GM12865 (cell line): ENCODE results near the gene NRIP3.

Experiments used
- DNase-seq: peaks from one replicate; pipeline ENCODE4 v3.0.0; 2010; ENCODE audit warnings: low read depth
- H3K4me3 ChIP-seq: 2 replicates; pipeline ENCODE4 v1.5.1; 2011; ENCODE audit warnings: mild to moderate bottlenecking, low read depth, low read length, control low read depth
- TF ChIP-seq, protein P1 (sequence below): IDR thresholded peaks from 2 replicates; pipeline ENCODE4 v1.5.1; 2011; ENCODE audit warnings: low read length, control low read depth, low read depth, inconsistent platforms; ENCODE audit not compliant: insufficient read depth; ENCODE audit errors: missing control alignments

NRIP3 gene

DNA sequence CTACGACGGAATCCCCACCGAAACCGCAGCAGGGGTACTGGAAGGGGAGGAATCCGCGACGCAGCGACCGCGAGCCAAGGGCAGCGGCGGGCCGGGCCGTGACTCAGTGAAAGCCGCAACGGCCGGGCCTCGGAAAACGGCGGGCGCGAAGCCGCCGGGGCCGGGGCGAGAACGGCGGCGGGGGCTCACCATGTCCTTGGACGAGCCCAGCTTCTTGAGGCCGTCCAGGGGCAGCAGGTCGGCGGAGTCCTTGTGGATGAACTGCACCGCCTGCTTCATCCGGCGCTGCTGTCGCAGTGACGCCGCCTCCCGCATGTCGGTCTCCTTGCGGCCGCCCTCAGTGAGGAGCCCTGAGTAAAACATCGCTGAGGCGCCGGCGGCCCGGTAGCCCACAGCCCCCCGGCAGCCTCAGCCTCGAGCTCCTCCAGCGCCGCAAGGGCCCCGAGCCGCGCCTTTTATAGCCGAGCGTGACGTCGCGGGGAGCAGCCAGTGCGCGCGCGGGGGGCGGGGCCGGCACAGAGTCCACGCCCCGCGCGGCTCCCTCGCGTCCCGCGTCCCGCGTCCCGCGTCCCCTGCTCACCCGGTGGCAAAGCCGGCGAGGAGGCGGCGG, at the start of gene NRIP3:
TSS of gene NRIP3 (minus strand) at position 429 of the 610 bp plus-strand sequence. CDS start at position 363, 66 bp downstream.
- TF ChIP-seq, protein P1, sequence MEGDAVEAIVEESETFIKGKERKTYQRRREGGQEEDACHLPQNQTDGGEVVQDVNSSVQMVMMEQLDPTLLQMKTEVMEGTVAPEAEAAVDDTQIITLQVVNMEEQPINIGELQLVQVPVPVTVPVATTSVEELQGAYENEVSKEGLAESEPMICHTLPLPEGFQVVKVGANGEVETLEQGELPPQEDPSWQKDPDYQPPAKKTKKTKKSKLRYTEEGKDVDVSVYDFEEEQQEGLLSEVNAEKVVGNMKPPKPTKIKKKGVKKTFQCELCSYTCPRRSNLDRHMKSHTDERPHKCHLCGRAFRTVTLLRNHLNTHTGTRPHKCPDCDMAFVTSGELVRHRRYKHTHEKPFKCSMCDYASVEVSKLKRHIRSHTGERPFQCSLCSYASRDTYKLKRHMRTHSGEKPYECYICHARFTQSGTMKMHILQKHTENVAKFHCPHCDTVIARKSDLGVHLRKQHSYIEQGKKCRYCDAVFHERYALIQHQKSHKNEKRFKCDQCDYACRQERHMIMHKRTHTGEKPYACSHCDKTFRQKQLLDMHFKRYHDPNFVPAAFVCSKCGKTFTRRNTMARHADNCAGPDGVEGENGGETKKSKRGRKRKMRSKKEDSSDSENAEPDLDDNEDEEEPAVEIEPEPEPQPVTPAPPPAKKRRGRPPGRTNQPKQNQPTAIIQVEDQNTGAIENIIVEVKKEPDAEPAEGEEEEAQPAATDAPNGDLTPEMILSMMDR: no peak
- peak; percentile 30 for DNase-seq
- H3K4me3 ChIP-seq: peak within 1 kb of the TSS; percentile 38

DNA sequence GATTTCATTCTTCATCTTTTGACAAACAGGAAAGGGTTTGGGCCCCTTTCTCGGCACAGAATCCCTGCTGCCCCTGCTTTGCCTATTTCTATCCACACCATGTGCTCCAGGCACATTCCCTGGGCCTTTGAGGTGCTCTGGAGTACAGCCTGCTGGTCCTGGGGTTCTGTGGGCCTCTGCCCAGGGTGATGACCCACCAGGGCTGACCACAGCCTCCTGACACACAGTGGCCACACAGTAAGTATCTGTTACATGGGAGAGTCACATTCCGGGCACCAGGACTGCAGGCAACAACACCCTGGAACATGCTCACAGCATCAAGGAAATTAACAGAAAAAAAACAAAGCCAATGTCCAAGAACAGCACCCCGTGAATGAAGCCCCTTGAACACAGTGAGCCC, 48.5 kb upstream of the NRIP3 start:
- TF ChIP-seq, protein P1: no peak
- no peak for DNase-seq
- H3K4me3 ChIP-seq: no peak overlapping the region

DNA sequence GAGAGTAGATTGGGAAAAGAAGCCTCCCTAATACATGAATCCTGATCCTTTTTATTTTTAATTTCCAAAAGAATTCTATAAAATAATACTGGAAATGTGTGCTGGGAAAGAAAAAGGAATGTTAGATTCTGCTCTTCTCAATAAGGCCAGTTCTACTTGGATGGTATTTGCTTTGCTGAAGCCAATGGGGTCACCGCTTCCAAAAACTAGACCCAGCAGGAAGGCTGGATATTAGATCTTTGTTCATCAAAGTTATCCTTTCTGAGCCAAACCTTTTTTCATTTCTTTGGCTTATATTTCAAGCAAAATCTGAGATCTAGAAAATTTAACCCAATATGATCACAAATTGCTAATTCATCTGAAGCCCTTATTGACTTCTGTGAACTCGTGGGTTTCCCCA, 46.2 kb upstream of the NRIP3 start:
- no peak overlapping the region for H3K4me3 ChIP-seq
- no peak for DNase-seq
- TF ChIP-seq, protein P1: no peak

DNA sequence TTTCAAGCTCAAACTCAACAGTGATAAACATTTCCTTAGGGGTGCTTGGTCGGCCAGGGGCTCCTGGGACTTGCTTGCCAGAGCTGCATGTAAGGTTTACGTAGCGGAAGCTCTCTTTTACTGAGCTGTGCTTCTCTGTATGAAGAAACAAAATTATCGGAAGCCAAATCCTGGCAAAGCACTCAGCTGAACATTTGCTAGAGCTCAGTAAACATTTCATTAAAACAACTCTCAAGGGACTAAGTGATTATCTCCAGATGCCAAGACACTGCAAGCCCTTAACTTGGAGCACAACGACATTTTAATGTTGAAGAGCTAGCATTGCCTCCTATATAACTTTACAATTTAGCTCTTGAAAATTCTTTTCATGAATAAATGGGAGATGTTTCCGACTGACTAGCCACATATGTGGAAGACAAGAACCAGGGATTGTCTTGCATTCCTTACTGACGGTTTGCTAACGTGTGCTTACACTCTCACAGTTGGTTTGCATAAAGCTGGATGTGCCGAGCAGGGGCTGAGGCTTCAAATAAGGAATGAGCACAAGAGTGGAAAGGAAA, 44.2 kb upstream of the NRIP3 start:
- H3K4me3 ChIP-seq: no peak overlapping the region
- TF ChIP-seq, protein P1: no peak
- no peak for DNase-seq

DNA sequence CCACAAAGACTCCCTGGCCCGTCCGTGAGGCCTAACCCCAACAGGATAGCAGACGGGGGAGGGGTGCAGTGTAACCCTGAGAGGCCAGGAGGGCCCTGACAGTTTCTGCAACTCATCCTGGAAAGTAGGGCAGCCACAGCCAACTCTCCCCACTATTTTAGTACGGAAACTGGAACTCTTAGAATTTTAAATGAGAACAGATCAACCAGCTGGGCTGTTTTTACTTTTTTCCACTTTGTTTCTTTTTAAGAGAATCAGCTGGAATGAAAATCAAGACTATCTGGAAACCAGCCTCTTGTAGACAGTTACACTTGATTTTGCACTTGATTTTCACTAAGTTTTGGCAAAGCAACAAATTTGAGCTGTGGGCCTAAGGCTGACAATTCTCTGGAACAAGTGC, 42.7 kb upstream of the NRIP3 start:
- TF ChIP-seq, protein P1: no peak
- no peak for DNase-seq
- no peak overlapping the region for H3K4me3 ChIP-seq

DNA sequence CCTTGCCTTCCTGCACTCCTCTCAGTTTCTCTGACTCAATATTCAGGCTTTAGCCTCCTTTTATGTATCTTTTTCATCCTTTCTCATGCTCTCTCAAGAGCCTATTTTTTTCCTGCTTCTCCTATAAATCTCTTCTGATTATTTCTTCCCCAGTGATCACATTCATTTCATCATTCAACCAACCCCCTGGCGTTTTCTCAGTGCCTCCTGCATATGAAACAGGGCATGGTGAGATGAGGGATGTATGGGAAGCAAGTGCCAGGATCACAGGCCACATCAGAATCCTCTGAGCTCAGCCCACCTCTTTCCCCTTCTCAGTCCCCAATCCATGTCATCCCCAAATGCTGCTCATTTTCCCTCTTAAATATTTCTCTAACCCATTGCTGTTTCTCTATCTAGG, 38.7 kb upstream of the NRIP3 start:
- TF ChIP-seq, protein P1: no peak
- H3K4me3 ChIP-seq: no peak overlapping the region
- DNase-seq: no peak

DNA sequence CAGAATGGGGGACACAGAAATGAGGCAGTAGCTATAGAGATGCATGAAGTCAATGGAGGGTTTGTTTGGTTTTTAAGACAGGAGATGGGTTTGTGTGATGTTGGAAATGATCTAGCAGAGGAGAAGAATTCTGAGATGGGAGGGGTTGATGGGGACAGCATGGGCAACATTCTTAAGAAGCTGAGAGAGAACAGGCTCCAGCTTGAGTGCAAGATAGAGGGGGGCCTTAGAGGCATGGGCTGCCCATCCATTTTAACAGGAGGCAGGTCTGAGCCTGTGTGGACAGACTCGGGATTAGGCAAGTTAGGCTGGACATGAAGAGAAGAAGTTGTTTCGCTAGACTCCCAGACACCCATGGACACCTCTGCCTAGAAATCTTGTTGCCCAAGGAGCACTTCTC, 37.9 kb upstream of the NRIP3 start:
- TF ChIP-seq, protein P1: no peak
- no peak overlapping the region for H3K4me3 ChIP-seq
- DNase-seq: no peak
